T-helper 1 cell treated with Interleukin-12 subunit alpha and Interleukin-12 subunit beta and Interleukin-4 antibody, amounts not matched to agents 30 ng/mL and 1 ng/mL, for 36 hours (primary cell): ENCODE data around the gene FLRT1. TPM values are rescaled to one million over a fixed set of nuclear protein-coding genes. Genes with fewer than 3 reads are reported as not detected.

Experiments used
- intact Hi-C: fragments of 100-400 bp; cut with micrococcal nuclease; formaldehyde crosslinking; loops from one replicate; pipeline ENCODE4 v1.15.1; 2024
- total RNA-seq: library from RNA; stranded (reverse); gene quantifications from 2 replicates; pipeline ENCODE4 v1.2.3, GENCODE V29; 2022

Gene FLRT1
- total RNA-seq, 1 donor from 2014 or later, result not detected

DNA sequence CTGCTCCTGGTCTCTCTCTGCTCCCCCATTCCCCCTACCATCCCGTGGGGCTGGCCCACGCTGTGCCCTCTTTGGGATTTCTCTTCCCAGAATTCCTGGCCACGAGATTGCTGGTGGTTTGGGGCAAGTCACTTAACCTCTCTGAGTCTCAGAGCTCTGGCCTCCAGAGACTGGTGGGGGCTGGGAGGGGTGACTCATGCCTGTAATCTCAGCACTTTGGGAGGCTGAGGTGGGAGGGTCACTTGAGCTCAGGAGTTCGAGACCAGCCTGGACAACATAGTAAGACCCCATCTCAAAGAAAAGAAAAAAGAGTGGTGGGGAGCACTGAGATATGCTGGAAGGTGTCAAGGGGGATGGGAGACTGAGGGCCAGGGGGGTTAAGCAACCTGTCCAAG lies 31.1 kb upstream of the FLRT1 start:
- intact Hi-C loops, result loop anchor here (5.0 kb wide), 1 partner anchor 163 kb away; the partner anchor contains the start of gene MACROD1

DNA sequence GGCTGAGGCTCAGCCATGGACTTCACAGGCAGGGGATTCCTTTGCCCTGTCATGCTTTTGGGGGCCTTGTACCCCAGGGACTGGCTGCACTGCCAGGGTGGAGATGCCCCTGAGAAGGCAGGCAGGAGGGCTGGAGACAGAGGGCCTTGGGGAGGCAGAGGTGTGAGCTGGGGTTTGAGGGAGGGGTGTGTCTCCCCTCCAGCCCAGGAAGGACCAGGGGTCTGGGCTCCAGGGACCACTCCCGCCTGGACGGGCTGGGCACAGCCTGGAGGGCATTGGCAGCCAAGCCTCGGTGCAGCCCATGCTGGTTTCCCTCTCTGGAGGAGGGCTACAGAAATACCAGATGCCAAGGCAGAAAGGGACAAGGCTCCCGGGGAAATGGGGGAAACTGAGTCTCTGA lies 30.0 kb upstream of the FLRT1 start:
- intact Hi-C loops, result no loop called here

DNA sequence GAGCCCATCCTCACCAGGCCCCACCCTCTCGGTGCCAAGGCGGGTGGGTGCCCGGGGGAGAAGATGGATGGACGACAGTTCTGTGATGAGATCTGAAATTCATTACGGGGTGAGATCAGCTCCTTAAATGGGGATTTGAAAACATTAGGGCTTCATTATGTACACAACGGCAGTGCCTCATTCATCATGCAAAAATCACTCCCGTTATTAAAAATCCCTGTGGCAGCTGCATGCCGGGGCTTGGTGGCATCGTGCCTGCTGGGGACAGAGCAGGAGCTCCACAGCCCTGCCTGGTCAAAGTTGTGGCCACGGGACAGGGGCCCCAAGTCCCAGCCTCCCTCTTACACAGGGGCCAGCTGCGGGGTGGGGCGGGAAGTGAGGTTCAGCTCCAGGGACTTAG lies 29.3 kb upstream of the FLRT1 start:
- intact Hi-C loops, result no loop called here

DNA sequence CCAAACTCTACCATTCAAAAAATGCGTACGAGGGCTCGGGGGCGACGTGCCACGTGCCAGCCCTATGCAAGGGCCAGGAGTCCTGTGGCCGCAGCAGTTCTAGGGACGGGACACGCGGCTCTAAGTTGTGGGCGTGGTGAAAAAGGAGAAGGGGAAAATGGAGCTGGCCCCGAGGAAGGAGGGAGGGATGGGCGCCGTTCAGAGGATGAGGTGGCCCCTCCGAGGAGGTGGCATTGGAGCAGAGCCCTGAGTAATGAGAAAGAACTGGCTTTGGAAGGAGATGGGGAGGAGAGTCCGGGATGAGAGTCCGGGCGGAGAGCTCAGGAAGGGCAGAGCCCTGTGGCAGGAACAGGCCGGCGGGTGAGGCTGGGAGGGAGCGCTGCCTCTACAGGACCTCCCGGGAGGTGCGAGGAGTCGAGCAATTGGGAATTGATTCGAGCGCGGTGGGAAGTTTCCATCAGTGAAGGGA lies 28.5 kb upstream of the FLRT1 start:
- intact Hi-C loops, result no loop called here

GRCh38 chr11:64007629-64008282 lies 28.0 kb upstream of the FLRT1 start:
- intact Hi-C loops, result no loop called here

DNA sequence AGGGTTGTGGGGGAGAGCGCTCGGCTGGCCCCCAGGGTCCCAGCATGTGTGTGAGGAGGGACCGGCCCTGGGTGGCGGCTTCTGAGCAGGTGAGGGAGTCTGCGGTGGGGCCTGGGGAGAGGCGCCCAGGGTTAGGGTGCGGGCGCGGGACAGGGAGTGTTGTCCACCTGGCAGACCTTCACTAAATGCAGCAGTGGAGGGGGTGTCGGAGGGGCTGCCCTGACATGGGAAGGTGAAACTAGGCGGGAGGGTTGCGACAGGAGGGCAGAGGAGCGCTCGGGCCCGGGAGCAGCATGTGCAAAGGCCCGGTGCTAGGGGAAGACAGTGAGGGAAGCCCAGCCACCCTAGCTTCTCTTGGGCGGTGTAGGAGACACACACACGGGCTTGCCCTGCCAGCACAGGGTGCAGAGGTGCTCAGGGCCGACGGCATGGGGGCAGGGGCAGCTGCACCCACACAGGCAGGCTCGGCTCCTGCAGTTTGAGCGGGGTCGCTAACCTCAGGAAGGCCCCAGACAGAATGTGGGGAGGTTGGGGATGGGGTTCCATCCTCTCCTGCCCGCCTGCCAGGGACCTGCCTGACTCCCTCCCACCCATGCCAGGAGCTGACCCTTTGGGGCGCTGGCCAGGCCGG lies 27.3 kb upstream of the FLRT1 start:
- intact Hi-C loops, result no loop called here

- intact Hi-C loops, result no loop called here
Measured at GRCh38 chr11:64008914-64009633, 26.7 kb upstream of the FLRT1 start.

DNA sequence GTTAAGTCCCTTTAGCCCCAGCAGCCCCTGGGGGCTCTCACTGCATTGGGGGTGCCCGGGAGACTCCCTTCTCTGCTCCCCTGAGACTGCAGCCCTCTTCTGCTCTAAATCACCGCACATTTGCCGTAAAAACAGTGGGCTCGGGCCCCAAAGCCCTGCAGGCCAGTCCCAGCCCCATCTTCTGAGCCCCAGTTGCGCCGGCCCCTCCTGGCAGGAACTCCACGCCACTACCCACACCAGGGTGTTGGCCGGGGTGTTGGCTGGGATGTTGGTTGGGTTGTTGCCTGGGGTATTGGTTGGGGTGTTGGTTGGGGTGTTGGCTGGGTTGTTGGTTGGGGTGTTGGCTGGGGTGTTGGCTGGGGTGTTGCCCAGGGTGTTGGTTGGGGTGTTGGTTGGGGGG lies 26.0 kb upstream of the FLRT1 start:
- intact Hi-C loops, result no loop called here

DNA sequence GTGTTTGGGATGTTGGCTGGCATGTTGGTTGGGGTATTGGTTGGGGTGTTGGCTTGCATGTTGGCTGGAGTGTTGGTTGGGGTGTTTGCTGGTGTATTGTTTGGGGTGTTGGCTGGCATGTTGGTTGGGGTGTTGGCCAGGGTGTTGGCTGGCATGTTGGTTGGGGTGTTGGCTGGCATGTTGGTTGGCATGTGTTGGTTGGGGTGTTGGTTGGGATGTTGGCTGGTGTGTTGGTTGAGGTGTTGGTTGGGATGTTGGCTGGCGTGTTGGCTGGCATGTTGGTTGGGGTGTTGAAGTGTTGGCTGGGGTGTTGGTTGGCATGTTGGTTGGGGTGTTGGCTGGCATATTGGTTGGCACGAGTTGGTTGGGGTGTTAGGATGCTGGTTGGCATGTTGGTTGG lies 24.9 kb upstream of the FLRT1 start:
- intact Hi-C loops, result no loop called here

DNA sequence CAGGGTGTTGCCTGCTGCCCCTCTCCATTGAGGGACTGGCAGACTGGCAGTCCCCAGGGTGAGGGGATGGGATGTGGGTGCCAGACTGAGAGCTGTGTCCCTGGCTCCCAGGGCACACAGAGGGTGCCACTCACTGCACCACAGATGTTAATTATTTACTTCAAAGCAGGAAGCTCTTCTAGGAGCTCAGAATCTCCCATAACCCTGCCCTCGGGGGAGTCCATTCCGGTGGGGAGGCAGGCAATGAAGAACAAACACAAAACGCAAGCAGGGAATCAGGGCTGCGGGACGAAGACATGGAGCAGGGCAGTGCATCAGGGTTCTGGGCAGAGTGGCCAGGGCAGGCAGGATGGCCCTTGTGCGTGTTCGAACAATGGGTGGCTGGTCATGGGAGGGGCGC lies 24.4 kb upstream of the FLRT1 start:
- intact Hi-C loops, result no loop called here

DNA sequence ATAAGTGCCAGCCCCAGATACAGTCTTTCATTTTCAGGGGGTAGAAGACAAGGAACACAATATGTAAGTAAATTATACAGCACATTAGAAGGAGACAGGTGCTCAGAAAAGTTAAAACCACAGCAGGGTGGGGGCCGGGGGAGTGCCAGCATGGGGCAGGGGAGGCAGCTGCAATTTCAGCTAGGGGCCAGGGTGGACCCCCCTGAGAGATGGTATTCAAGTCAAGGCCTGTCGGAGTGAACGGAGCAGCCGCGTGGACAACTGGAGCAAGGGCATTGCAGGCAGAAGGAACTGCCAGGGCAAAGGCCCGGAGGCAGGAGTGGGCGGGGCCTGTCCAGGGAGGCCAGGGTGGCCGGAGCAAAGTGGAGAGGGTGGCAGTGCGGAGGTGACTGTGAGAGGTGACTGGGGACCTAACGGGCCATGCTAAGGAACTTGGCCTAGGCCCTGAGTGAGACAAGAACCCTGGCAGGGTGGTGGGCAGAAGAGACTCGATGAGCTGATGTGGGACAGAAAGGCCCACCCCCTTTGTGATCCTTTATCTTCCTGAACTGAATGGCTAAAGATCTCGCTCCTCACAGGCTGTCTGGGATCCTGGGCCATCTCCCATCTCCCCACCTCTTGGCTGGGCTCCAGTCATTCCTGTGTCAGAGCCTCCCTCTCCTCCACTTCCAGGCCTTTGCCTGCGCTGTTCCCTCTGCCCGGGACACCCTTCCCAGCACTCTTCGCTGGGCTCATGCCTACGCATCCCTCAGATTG lies 22.4 kb upstream of the FLRT1 start:
- intact Hi-C loops, result no loop called here

GRCh38 chr11:64014356-64014755 lies 21.4 kb upstream of the FLRT1 start:
- intact Hi-C loops, result no loop called here

- intact Hi-C loops, result no loop called here
Measured at GRCh38 chr11:64015510-64015909, 20.2 kb upstream of the FLRT1 start.

- intact Hi-C loops, result no loop called here
Measured at GRCh38 chr11:64015935-64016845, 19.5 kb upstream of the FLRT1 start.

GRCh38 chr11:64017945-64018224 lies 17.8 kb upstream of the FLRT1 start:
- intact Hi-C loops, result no loop called here

DNA sequence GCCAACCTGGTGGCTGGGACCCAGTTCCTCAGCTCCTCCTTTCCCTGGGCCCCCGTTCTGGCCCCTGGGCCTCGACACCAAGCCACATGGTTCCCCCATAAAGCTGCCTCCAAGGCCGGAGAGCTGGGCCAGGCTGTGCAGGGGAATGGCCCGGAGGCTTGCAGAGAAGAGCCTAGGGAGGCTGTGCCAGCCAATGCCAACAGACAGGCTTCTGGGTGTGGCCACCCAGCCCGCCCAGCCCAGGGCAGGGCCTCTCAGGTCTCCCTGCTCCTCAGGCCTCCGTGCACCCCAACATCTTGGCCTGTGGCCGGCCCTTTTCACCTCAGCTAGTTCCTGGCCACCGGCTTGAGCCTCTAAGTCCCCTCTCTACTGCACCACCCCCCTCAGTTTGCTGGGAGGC lies 17.4 kb upstream of the FLRT1 start:
- intact Hi-C loops, result no loop called here

GRCh38 chr11:64019106-64020037 lies 16.4 kb upstream of the FLRT1 start:
- intact Hi-C loops, result no loop called here

DNA sequence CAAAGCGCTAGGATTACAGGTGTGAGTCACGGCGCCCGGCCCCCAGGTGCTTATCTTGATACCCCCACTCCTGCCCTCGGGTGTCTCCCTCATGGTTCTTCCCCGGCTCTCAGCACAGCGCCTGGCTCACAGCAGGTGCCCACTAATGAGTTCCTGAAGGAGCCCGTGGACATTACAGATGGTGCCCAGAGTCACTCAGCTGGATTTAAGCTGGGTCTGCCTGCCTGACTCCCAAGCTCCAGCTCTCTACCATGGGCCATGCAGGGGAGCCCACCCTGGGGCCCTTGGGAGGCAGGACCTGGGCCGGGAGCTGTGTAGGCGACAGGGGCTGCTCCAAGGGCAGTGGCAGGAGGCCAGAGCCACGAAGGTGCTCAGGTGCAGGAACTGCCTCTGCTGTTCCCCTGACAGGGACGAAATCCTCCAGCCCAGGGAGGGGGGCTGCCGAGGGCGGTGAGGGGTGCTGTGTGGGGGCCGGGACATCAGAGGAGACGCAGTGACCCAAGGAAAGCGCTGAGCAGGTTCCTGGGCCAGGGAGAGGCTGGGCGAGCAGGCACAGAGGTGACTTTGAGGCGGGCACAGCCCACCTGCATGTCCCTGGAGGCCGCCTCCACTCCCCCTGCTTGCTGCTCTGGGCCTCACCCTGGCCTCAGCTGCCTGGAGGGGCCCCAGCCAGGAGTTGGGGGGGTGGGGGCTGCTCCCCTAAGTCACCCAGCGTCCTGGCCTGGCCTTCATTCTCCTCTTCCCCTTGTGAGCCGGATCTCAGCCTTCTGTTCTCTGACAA lies 14.6 kb upstream of the FLRT1 start:
- intact Hi-C loops, result no loop called here

DNA sequence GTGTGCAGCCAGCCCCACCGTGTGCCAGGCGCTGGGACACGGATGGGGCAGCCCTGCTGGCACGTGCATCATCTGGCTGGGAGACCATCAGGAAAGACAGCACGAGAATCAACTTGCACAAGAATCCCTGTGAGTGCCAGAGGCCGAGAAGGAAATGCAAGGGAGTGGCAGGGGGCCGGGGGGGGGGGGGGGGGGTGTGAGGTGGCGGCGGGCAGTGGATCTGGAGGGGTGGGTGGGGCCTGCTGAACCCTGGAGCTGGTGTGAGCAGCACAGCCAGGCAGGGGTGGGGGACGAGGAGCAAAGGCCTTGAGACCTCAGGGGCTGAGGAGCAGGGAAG lies 14.0 kb upstream of the FLRT1 start:
- intact Hi-C loops, result no loop called here
